Lung microvascular endothelial cell (primary cell): ENCODE results near the gene NRIP3. TPM values are rescaled to one million over a fixed set of nuclear protein-coding genes. Genes with fewer than 3 reads are reported as not detected.

Experiments used
- DNase-seq, 2 donors: peaks; one replicate each; pipeline versions ENCODE4 v3.0.0 to v3.0.0-alpha.2; 2010; ENCODE audit warnings: low read depth in 2 of 2
- total RNA-seq: library from RNA; depleted of rRNA; stranded (reverse); fragments of >200 nt; gene quantifications from 2 replicates; pipeline ENCODE4 v1.2.1, GENCODE V29; 2014

NRIP3 gene
- total RNA-seq, 1 donor from 2014 or later: 0.20 TPM

GRCh38 chr11:8932564-8933180 lies 71.1 kb downstream of the NRIP3 start, which contains the start of gene C11orf16:
Gene C11orf16 (minus strand): TSS chr11:8932947. CDS start chr11:8932308, 639 bp downstream.
- DNase-seq: no peak

Other genes with a start within 250 kb of the NRIP3 start
- 22.4 and 23.2 TPM in 2 replicates for gene AKIP1, start 92.8 kb downstream of the NRIP3 start, total RNA-seq
- gene C11orf16, start 71.1 kb downstream of the NRIP3 start, total RNA-seq: not detected in 2 replicates
- not detected in 2 replicates for gene ASCL3, start 61.0 kb downstream of the NRIP3 start, total RNA-seq
- 28.3 and 50.0 TPM in 2 replicates for gene TMEM9B, start 39.6 kb downstream of the NRIP3 start, total RNA-seq
- gene SCUBE2, start 87.6 kb upstream of the NRIP3 start, total RNA-seq: 0.87 and 0.99 TPM in 2 replicates